ENCODE results near the gene ZFR.

DNA sequence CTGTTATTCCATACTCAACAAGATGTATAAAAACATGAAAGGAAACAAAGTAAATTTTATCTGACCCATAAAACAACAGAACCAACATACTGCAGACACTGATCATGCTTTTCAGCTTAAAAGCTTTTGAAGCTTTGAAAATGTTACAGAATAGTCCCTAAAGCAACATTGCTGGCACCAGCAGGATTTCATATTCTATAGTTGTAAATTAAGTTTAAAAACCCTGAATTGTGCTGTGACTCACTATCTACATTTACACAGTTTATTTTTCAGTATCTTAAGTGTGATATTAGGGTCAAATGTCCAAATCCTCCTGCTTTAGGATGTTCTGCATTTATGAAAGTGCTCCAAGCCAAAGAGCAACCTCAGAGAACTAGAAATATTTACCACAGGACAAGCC lies 59.9 kb downstream of the ZFR start:
- no peak for TF ChIP-seq EZH2 (IDR thresholded peaks at IDR 0.05)
- TF ChIP-seq, protein P1, sequence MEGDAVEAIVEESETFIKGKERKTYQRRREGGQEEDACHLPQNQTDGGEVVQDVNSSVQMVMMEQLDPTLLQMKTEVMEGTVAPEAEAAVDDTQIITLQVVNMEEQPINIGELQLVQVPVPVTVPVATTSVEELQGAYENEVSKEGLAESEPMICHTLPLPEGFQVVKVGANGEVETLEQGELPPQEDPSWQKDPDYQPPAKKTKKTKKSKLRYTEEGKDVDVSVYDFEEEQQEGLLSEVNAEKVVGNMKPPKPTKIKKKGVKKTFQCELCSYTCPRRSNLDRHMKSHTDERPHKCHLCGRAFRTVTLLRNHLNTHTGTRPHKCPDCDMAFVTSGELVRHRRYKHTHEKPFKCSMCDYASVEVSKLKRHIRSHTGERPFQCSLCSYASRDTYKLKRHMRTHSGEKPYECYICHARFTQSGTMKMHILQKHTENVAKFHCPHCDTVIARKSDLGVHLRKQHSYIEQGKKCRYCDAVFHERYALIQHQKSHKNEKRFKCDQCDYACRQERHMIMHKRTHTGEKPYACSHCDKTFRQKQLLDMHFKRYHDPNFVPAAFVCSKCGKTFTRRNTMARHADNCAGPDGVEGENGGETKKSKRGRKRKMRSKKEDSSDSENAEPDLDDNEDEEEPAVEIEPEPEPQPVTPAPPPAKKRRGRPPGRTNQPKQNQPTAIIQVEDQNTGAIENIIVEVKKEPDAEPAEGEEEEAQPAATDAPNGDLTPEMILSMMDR (IDR thresholded peaks at IDR 0.05) = no peak

Data from neural progenitor cell (in vitro differentiated cells).